H1 (cell line): Measurements from ENCODE around the gene GATB. TPM values are rescaled to one million over a fixed set of nuclear protein-coding genes. Genes with fewer than 3 reads are reported as not detected.

Source experiments
- CTCF ChIA-PET: fragments of 300-600 bp; sonication (Branson Sonifier 250); formaldehyde crosslinking; loops from one replicate; lab custom pipeline; 2021; ENCODE audit not compliant: partially characterized antibody; lab: Charles Lee
- POLR2A ChIA-PET: fragments of 300-600 bp; sonication (Branson Sonifier 250); formaldehyde crosslinking; loops from one replicate; lab custom pipeline; 2021; ENCODE audit warnings: inconsistent platforms; ENCODE audit not compliant: partially characterized antibody; lab: Charles Lee
- DNase-seq, 2 experiments: peaks; one replicate each; pipeline versions ENCODE4 v3.0.0 to v3.0.0-alpha.2; 2010 to 2022; ENCODE audit warnings: low spot score in 2 of 2, low read depth in 1 of 2, mixed read lengths in 1 of 2
- FAIRE-seq: peaks from 2 replicates; lab custom pipeline; 2011; peaks lifted over from hg19 to GRCh38; lab: Jason Lieb, UNC
- H2AFZ ChIP-seq: 2 replicates; pipeline ENCODE4 v1.8.1; 2012; ENCODE audit warnings: low read length, inconsistent platforms
- H2AK5ac ChIP-seq: 2 replicates; pipeline ENCODE4 v1.6.1; 2013; ENCODE audit warnings: low read depth, low read length
- H2BK120ac ChIP-seq: replicated peaks from 2 replicates; pipeline ENCODE3; 2013; ENCODE audit warnings: low read depth, low read length, inconsistent platforms
- H2BK12ac ChIP-seq: 2 replicates; pipeline ENCODE4 v1.6.1; 2013; ENCODE audit warnings: low read depth, low read length
- H2BK15ac ChIP-seq: 2 replicates; pipeline ENCODE4 v1.6.1; 2013; ENCODE audit warnings: low read length
- H2BK20ac ChIP-seq: 2 replicates; pipeline ENCODE4 v1.6.1; 2013; ENCODE audit warnings: low read length
- H2BK5ac ChIP-seq: 2 replicates; pipeline ENCODE4 v1.6.1; 2013; ENCODE audit warnings: low read depth, low read length
- H3K14ac ChIP-seq: 2 replicates; pipeline ENCODE4 v1.6.1; 2013; ENCODE audit warnings: inconsistent platforms; ENCODE audit not compliant: insufficient read length
- H3K18ac ChIP-seq: 2 replicates; pipeline ENCODE4 v1.6.1; 2013; ENCODE audit warnings: low read length; ENCODE audit errors: extremely low read depth
- H3K23ac ChIP-seq: 2 replicates; pipeline ENCODE4 v1.6.1; 2013; ENCODE audit warnings: inconsistent platforms; ENCODE audit not compliant: insufficient read length
- H3K23me2 ChIP-seq: 2 replicates; pipeline ENCODE4 v1.6.1; 2013; ENCODE audit warnings: low read depth, low read length
- H3K27ac ChIP-seq: 2 replicates; pipeline ENCODE4 v1.6.1; 2011; ENCODE audit warnings: low read depth, low read length, inconsistent platforms
- H3K27me3 ChIP-seq, 4 experiments: replicated peaks in 1 of 4; 1 replicate in 1 of 4; 2 replicates in 3 of 4; pipeline versions ENCODE4 v1.6.1 to v1.8.1; 2011 to 2013; ENCODE audit warnings: low read length in 3 of 4, mild to moderate bottlenecking in 3 of 4, inconsistent platforms in 2 of 4, mixed read lengths in 2 of 4, moderate library complexity in 1 of 4; ENCODE audit not compliant: control insufficient read depth in 3 of 4, insufficient read depth in 3 of 4; ENCODE audit errors: extremely low read depth in 1 of 4
- H3K36me3 ChIP-seq, 4 experiments: 2 replicates each; pipeline versions ENCODE4 v1.6.1 to v1.8.1; 2011 to 2013; ENCODE audit warnings: mild to moderate bottlenecking in 4 of 4, low read length in 3 of 4, moderate library complexity in 2 of 4, control low read depth in 1 of 4, inconsistent platforms in 1 of 4; ENCODE audit not compliant: insufficient read depth in 4 of 4, control insufficient read depth in 2 of 4
- H3K4ac ChIP-seq: replicated peaks from 2 replicates; pipeline ENCODE3; 2013; ENCODE audit warnings: low read length, low read depth, mixed read lengths, inconsistent platforms; ENCODE audit not compliant: insufficient read length
- H3K4me1 ChIP-seq, 4 experiments: replicated peaks in 1 of 4; 1 replicate in 1 of 4; 2 replicates in 3 of 4; pipeline versions ENCODE4 v1.6.1 to v1.8.1; 2011 to 2013; ENCODE audit warnings: low read length in 3 of 4, inconsistent platforms in 2 of 4, mixed read lengths in 1 of 4; ENCODE audit not compliant: insufficient read depth in 4 of 4, control insufficient read depth in 3 of 4
- H3K4me2 ChIP-seq, 2 experiments: 2 replicates each; pipeline versions ENCODE4 v1.6.1 to v1.8.1; 2011 to 2013; ENCODE audit warnings: low read depth in 2 of 2, low read length in 2 of 2, control low read depth in 1 of 2, inconsistent platforms in 1 of 2, mild to moderate bottlenecking in 1 of 2; ENCODE audit not compliant: insufficient read depth in 1 of 2
- H3K4me3 ChIP-seq, 4 experiments: fragments of 200-600, 300-600 bp in 1 of 4; sonication (generic), shearing (Covaris generic), sonication (Bioruptor Twin) in 1 of 4; 2 replicates each; pipeline versions ENCODE4 v1.5.1 to v1.8.1; 2011 to 2016; ENCODE audit warnings: low read length in 4 of 4, low read depth in 3 of 4, control low read depth in 2 of 4, inconsistent platforms in 2 of 4, mild to moderate bottlenecking in 2 of 4, mixed read lengths in 1 of 4, moderate library complexity in 1 of 4; ENCODE audit not compliant: insufficient read depth in 2 of 4; ENCODE audit errors: extremely low read depth in 1 of 4
- H3K56ac ChIP-seq: replicated peaks from 2 replicates; pipeline ENCODE3; 2013; ENCODE audit warnings: low read depth, mild to moderate bottlenecking, mixed read lengths, low read length, inconsistent platforms; ENCODE audit not compliant: insufficient read length
- H3K79me1 ChIP-seq: 2 replicates; pipeline ENCODE4 v1.6.1; 2013; ENCODE audit warnings: low read depth, low read length, control low read depth
- H3K79me2 ChIP-seq, 2 experiments: 2 replicates each; pipeline versions ENCODE4 v1.6.1 to v1.8.1; 2012 to 2013; ENCODE audit warnings: low read length in 2 of 2, mild to moderate bottlenecking in 2 of 2, inconsistent platforms in 1 of 2; ENCODE audit not compliant: insufficient read depth in 2 of 2, control insufficient read depth in 1 of 2
- H3K9ac ChIP-seq, 4 experiments: replicated peaks in 1 of 4; 1 replicate in 1 of 4; 2 replicates in 3 of 4; pipeline versions ENCODE4 v1.6.1 to v1.8.1; 2011 to 2013; ENCODE audit warnings: low read depth in 3 of 4, low read length in 3 of 4, control low read depth in 2 of 4, mild to moderate bottlenecking in 2 of 4, moderate library complexity in 2 of 4, inconsistent platforms in 1 of 4; ENCODE audit errors: extremely low read depth in 1 of 4
- H3K9me3 ChIP-seq, 2 experiments: 2 replicates each; pipeline versions ENCODE4 v1.6.1 to v1.8.1; 2012 to 2013; ENCODE audit warnings: mild to moderate bottlenecking in 2 of 2, moderate library complexity in 2 of 2, control low read depth in 1 of 2, inconsistent platforms in 1 of 2, low read depth in 1 of 2, low read length in 1 of 2, mixed read lengths in 1 of 2; ENCODE audit not compliant: insufficient read depth in 2 of 2
- H4K20me1 ChIP-seq, 2 experiments: replicated peaks in 1 of 2; 2 replicates each; pipeline versions ENCODE3 to v1.8.1; 2011 to 2013; ENCODE audit warnings: inconsistent platforms in 2 of 2, low read length in 2 of 2, mild to moderate bottlenecking in 1 of 2; ENCODE audit not compliant: insufficient read depth in 2 of 2, control insufficient read depth in 1 of 2
- H4K5ac ChIP-seq: 2 replicates; pipeline ENCODE4 v1.6.1; 2013; ENCODE audit warnings: low read length, low read depth, mixed read lengths, inconsistent platforms; ENCODE audit not compliant: insufficient read length
- H4K8ac ChIP-seq: 2 replicates; pipeline ENCODE4 v1.8.0; 2013; ENCODE audit warnings: mild to moderate bottlenecking, moderate library complexity, low read length, inconsistent platforms; ENCODE audit not compliant: insufficient read depth; ENCODE audit errors: extremely low read depth
- H4K91ac ChIP-seq: replicated peaks from 2 replicates; pipeline ENCODE3; 2013; ENCODE audit warnings: low read length, mixed read lengths, inconsistent platforms; ENCODE audit not compliant: insufficient read length
- ASH2L ChIP-seq: fragments of 200-600, 300-600 bp; sonication (generic); IDR thresholded peaks from one replicate; pipeline ENCODE4 v1.7.1; 2017; ENCODE audit warnings: low read length
- ATF3 ChIP-seq: IDR thresholded peaks from 2 replicates; pipeline ENCODE4 v1.6.1; 2011; ENCODE audit warnings: low read depth, mild to moderate bottlenecking, low read length; ENCODE audit not compliant: insufficient read depth
- BACH1 ChIP-seq: IDR thresholded peaks from 2 replicates; pipeline ENCODE4 v1.6.1; 2012; ENCODE audit warnings: low read length, improper control_type of control experiment
- BRCA1 ChIP-seq: IDR thresholded peaks from 2 replicates; pipeline ENCODE4 v1.6.1; 2012; ENCODE audit warnings: low read depth, low read length, improper control_type of control experiment
- GTF2F1 ChIP-seq: IDR thresholded peaks from 2 replicates; pipeline ENCODE4 v1.6.1; 2012; ENCODE audit warnings: low read depth, low read length, improper control_type of control experiment, borderline replicate concordance
- JUN ChIP-seq: IDR thresholded peaks from 2 replicates; pipeline ENCODE4 v1.6.1; 2011; ENCODE audit warnings: low read depth, mild to moderate bottlenecking, improper control_type of control experiment, low read length
- MAFK ChIP-seq: IDR thresholded peaks from 2 replicates; pipeline ENCODE4 v1.6.1; 2012; ENCODE audit warnings: low read depth, mild to moderate bottlenecking, improper control_type of control experiment, low read length
- MAX ChIP-seq: IDR thresholded peaks from 2 replicates; pipeline ENCODE4 v1.6.1; 2012; ENCODE audit warnings: inconsistent platforms
- POLR2AphosphoS5 ChIP-seq: IDR thresholded peaks from 2 replicates; pipeline ENCODE4 v1.6.1; 2011; ENCODE audit warnings: low read depth, low read length
- RAD21 ChIP-seq, 2 experiments: IDR thresholded peaks in 1 of 2; conservative IDR thresholded peaks in 1 of 2; 2 replicates each; pipeline ENCODE4 v1.6.1; 2011; ENCODE audit warnings: low read depth in 2 of 2, low read length in 2 of 2, improper control_type of control experiment in 1 of 2, inconsistent platforms in 1 of 2, mild to moderate bottlenecking in 1 of 2, moderate library complexity in 1 of 2
- RFX5 ChIP-seq: IDR thresholded peaks from 2 replicates; pipeline ENCODE4 v1.6.1; 2011; ENCODE audit warnings: low read depth, low read length, improper control_type of control experiment, borderline replicate concordance
- SIRT6 ChIP-seq: IDR thresholded peaks from one replicate; pipeline ENCODE4 v1.7.1; 2012; ENCODE audit warnings: low read length, inconsistent platforms
- SIX5 ChIP-seq: IDR thresholded peaks from 2 replicates; pipeline ENCODE4 v1.6.1; 2011; ENCODE audit warnings: mild to moderate bottlenecking, low read depth, low read length
- SP4 ChIP-seq: IDR thresholded peaks from 2 replicates; pipeline ENCODE4 v1.6.1; 2012; ENCODE audit warnings: low read length, inconsistent platforms
- TBP ChIP-seq: IDR thresholded peaks from 2 replicates; pipeline ENCODE4 v1.6.1; 2011; ENCODE audit warnings: low read depth, low read length, improper control_type of control experiment
- WGBS, 2 experiments: shearing (Covaris generic) in 1 of 2; methylation state at CpG; one replicate each; pipeline versions ENCODE4 v1.1.6 to v1.1.7; 2013 to 2015; ENCODE audit warnings: low lambda C conversion rate in 2 of 2, mixed read lengths in 2 of 2, inconsistent platforms in 1 of 2, low coverage in 1 of 2, missing lambda C conversion rate in 1 of 2; ENCODE audit not compliant: insufficient replicate concordance in 2 of 2, insufficient coverage in 1 of 2, insufficient read length in 1 of 2; ENCODE audit errors: extremely low coverage in 1 of 2, missing lambda C conversion rate in 1 of 2; 5-methylcytosine and 5-hydroxymethylcytosine counted together
- polyA plus RNA-seq, 7 experiments: library from polyadenylated mRNA; depleted of rRNA in 3 of 7; stranded (reverse) in 5 of 7; unstranded in 2 of 7; fragments of >200 nt in 5 of 7; fragments of 200-250 nt in 2 of 7; gene quantifications; 1 replicate in 5 of 7; 2 replicates in 1 of 7; 4 replicates in 1 of 7; pipeline versions ENCODE4 v1.2.1 to v1.2.3, GENCODE V29; 2011 to 2013; ENCODE audit warnings: missing spikeins in 2 of 7, mixed read lengths in 2 of 7
- total RNA-seq: library from RNA; stranded (reverse); fragmentation: NEBNext Ultra II Directional; extraction: Animal tissue kit (Norgen Biotek cat#: 25700); gene quantifications from 2 replicates; pipeline ENCODE4 v1.2.1, GENCODE V29; 2021

Gene GATB
- total and polyA plus RNA-seq, 2 of the 8 experiments (the other 6 are each of a cell fraction or from before 2014, with no cell fraction given): 15.3 to 18.0 TPM

GRCh38 chr4:151782296-151782695 lies 21.5 kb upstream of the GATB start:
- Histone ChIP-seq H3K9me3 (no peaks in the 10 kb centered on the region; a peak in 1 of 4 replicates), H3K4me2 (no peak overlapping the region), H2BK12ac (no peak overlapping the region), H3K27me3 (no peaks in the 10 kb centered on the region), H3K36me3 (no peaks in the 10 kb centered on the region), H3K79me2 (no peaks in the 10 kb centered on the region), H2AK5ac (no peak overlapping the region), H3K27ac (no peak overlapping the region), H2BK120ac (no peak overlapping the region), H3K56ac (no peak overlapping the region), H2BK15ac (no peak overlapping the region), H2AFZ (no peak overlapping the region), H3K79me1 (no peaks in the 10 kb centered on the region), H3K9ac (no peak overlapping the region), H4K5ac (no peak overlapping the region), H2BK20ac (no peak overlapping the region), H3K18ac (no peak overlapping the region), H3K4ac (no peak overlapping the region), H4K8ac (no peak overlapping the region), H2BK5ac (no peak overlapping the region), H3K23ac (no peak overlapping the region), H4K20me1 (no peaks in the 10 kb centered on the region), H3K4me3 (no peak overlapping the region), H3K23me2 (no peaks in the 10 kb centered on the region), H3K14ac (no peak overlapping the region), H3K4me1 (peaks cover 0 to 14% (median 7%) of the 10 kb centered on the region in 4 experiments; a peak in 3 of 7 replicates), H4K91ac (no peak overlapping the region)
- DNase-seq (no peak), FAIRE-seq (no peak)
- POLR2A ChIA-PET: no interaction called here
- 87% methylated on average over 1 of the region's 1 CpG; no CpG with 5 or more reads in 1 of the 2 experiments for WGBS, 2 experiments
- CTCF ChIA-PET: interaction anchor here (0.6 to 1.9 kb wide), 7 partner anchors 8 to 1052 kb away, joined by 3 to 6 read pairs (median 3); no protein-coding TSS in a partner anchor
- no peak for TF ChIP-seq RAD21 (IDR thresholded peaks at IDR 0.05 in 1 of 2, conservative IDR thresholded peaks at IDR 0.05 in 1 of 2; ENCODE audit: low read depth in 2 of 2, low read length in 2 of 2)
- no peak for TF ChIP-seq ASH2L
- TF ChIP-seq POLR2AphosphoS5: no peak
- TF ChIP-seq SP4: no peak
- no peak for TF ChIP-seq BACH1
- TF ChIP-seq RFX5: no peak
- TF ChIP-seq SIX5: no peak
- no peak for TF ChIP-seq BRCA1
- no peak for TF ChIP-seq MAFK
- TF ChIP-seq MAX: no peak
- no peak for TF ChIP-seq JUN
- TF ChIP-seq ATF3: no peak
- no peak for TF ChIP-seq SIRT6
- no peak for TF ChIP-seq GTF2F1
- no peak for TF ChIP-seq TBP
